Retinal pigment epithelial cell (primary cell): ENCODE data around the gene XRN1.
"Not testable (repeated sequence)": the region's sequence is repeated elsewhere in the genome, so short reads cannot be mapped to it uniquely, and the experiment has no call there.

Experiments used
- DNase-seq: peaks from one replicate; pipeline ENCODE4 v3.0.0-alpha.2; 2010; ENCODE audit warnings: low read depth
- H3K4me3 ChIP-seq: 2 replicates; pipeline ENCODE4 v1.5.1; 2011; ENCODE audit warnings: mild to moderate bottlenecking, low read length, control low read depth, moderate library complexity
- TF ChIP-seq, protein P1 (sequence below): conservative IDR thresholded peaks from 2 replicates; pipeline ENCODE4 v1.5.1; 2011; ENCODE audit warnings: low read depth, low read length, control low read depth, inconsistent platforms

The XRN1 gene

DNA sequence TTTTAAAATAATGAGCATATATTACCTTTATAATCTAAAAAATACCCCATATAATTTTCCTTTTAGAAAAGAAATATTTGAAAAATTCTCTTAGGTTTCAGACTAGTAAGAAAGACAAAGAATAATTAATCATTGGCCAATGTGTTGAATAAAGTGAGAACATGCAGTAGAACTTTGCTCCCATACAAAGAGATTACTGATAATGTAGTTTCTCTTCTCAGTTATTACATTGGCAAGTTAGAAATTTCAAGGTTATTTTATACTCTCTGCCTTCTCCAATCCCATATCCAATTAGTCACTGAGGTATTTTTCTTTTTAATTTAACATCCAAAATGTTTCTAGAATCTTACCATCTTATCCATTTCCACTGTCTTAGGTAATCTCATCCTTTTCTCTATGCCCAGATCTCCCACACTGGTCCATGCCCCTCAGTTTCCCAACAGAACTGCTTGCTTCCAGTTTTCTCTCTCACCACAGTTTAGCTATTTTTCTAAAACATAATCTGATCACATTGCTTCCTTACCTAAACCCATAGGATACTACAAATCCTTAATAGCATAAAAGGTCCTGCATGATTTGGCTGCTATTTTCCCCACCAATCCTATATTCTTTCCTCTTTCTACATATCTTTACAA is 10.8 kb downstream of the XRN1 start:
- no peak overlapping the region for H3K4me3 ChIP-seq
- DNase-seq: no peak
- TF ChIP-seq, protein P1, sequence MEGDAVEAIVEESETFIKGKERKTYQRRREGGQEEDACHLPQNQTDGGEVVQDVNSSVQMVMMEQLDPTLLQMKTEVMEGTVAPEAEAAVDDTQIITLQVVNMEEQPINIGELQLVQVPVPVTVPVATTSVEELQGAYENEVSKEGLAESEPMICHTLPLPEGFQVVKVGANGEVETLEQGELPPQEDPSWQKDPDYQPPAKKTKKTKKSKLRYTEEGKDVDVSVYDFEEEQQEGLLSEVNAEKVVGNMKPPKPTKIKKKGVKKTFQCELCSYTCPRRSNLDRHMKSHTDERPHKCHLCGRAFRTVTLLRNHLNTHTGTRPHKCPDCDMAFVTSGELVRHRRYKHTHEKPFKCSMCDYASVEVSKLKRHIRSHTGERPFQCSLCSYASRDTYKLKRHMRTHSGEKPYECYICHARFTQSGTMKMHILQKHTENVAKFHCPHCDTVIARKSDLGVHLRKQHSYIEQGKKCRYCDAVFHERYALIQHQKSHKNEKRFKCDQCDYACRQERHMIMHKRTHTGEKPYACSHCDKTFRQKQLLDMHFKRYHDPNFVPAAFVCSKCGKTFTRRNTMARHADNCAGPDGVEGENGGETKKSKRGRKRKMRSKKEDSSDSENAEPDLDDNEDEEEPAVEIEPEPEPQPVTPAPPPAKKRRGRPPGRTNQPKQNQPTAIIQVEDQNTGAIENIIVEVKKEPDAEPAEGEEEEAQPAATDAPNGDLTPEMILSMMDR: no peak

- H3K4me3 ChIP-seq: no peak overlapping the region
- DNase-seq: no peak
- TF ChIP-seq, protein P1: no peak
Observed at GRCh38 chr3:142434503-142434902, 13.3 kb downstream of the XRN1 start.

DNA sequence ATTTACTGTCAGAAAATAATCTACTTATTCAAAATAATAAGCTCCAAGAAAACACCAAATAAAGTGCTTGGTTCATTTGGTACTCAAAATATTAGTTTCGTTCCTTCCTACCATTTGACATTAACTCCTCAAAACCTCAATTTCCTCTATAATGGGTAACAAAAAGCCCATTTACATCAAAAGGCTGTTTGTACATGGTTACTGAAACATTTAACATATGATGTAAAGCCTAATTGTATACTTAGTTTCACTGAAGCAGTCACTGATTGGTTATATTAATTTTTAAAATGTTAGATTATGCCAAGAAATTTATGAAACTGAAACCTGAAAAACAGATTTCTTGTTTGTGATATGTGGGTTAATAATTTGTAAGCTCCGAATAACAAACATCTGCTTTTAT is 14.7 kb downstream of the XRN1 start:
- TF ChIP-seq, protein P1: no peak
- H3K4me3 ChIP-seq: no peak overlapping the region
- no peak for DNase-seq

DNA sequence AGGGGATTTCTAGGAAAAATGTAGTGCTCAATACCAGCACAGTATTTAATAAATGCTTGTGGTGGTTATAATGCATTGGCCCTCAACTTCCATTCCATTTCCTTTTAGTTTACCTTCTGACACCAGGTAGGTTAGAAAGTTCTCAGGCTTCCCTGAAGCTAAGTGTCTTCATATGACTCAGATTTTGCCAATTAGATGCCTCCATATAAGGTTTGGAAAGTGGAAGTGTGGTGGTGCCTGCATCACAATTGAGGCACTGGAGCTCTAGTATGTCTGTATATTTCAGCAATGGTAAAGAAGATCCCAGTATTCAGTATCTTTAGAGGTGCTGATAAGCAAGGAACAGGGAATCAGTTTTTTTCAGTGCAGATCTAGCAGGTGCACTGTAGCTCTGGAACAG is 18.3 kb downstream of the XRN1 start:
- DNase-seq: no peak
- no peak overlapping the region for H3K4me3 ChIP-seq
- TF ChIP-seq, protein P1: no peak

DNA sequence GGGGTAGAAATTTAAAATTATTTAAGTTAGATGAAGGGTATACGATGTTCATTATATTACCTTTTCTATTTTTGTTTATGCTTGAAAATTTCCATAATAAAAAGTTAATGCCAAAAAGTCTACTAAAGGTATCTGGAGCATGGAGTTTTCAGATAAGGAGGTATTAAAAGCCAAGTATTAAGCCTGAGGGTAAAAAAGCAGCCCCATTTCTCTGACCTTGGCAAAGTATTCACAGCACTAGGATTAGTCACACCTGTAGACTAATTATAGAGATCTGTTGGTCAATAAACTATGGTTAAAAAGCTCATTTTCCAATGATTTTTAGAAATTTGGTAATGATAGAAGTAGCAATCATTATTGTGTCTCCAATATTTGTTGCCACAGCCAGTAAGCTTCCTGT is 23.1 kb downstream of the XRN1 start:
- TF ChIP-seq, protein P1: no peak
- no peak overlapping the region for H3K4me3 ChIP-seq
- DNase-seq: no peak

- DNase-seq: no peak
- TF ChIP-seq, protein P1: no peak
- H3K4me3 ChIP-seq: no peak overlapping the region
Observed at GRCh38 chr3:142418926-142419592, 28.8 kb downstream of the XRN1 start.

DNA sequence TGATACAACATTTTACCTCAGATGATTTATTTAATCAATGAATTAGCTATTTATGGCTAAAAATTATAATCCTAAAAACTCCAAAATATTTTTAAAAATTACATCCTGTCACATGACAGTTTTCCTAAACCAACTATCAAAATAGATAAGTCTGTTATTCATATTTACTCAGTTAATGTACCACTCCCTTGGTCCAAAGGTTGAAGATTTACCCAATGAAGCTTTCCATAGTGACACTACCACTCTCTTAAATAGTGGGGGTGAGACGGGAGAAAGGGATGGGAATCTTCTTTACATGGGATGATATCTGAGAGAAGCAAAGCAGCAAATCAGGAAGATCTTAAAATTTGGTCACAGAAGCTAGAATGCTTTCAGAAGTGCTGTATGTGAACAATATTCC is 30.5 kb downstream of the XRN1 start:
- TF ChIP-seq, protein P1: no peak
- no peak for DNase-seq
- H3K4me3 ChIP-seq: no peak overlapping the region

DNA sequence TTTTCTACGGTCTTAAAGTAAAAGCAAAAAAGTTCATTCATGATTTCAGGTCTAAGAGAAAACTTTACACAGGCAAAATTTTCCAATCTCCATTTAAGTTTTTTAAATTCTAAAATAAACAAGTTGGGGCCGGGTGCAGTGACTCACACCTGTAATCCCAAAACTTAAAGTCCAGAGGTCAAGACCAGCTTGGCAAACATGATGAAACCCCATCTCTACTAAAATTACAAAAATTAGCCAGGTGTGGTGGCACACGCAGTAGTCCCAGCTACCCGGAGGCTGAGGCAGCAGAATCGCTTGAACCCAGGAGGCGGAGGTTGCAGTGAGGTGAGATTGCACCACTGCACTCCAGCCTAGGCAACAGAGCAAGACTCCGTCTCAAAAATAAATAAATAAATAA is 47.3 kb downstream of the XRN1 start:
- DNase-seq, H3K4me3 ChIP-seq: not testable (repeated sequence)
